GM12865 (cell line): ENCODE measurements around the gene S100PBP.

Experiments
- DNase-seq: peaks from one replicate; pipeline ENCODE4 v3.0.0; 2010; ENCODE audit warnings: low read depth
- H3K4me3 ChIP-seq: 2 replicates; pipeline ENCODE4 v1.5.1; 2011; ENCODE audit warnings: mild to moderate bottlenecking, low read depth, low read length, control low read depth
- TF ChIP-seq, protein P1 (sequence below): IDR thresholded peaks from 2 replicates; pipeline ENCODE4 v1.5.1; 2011; ENCODE audit warnings: low read length, control low read depth, low read depth, inconsistent platforms; ENCODE audit not compliant: insufficient read depth; ENCODE audit errors: missing control alignments

Gene S100PBP

DNA sequence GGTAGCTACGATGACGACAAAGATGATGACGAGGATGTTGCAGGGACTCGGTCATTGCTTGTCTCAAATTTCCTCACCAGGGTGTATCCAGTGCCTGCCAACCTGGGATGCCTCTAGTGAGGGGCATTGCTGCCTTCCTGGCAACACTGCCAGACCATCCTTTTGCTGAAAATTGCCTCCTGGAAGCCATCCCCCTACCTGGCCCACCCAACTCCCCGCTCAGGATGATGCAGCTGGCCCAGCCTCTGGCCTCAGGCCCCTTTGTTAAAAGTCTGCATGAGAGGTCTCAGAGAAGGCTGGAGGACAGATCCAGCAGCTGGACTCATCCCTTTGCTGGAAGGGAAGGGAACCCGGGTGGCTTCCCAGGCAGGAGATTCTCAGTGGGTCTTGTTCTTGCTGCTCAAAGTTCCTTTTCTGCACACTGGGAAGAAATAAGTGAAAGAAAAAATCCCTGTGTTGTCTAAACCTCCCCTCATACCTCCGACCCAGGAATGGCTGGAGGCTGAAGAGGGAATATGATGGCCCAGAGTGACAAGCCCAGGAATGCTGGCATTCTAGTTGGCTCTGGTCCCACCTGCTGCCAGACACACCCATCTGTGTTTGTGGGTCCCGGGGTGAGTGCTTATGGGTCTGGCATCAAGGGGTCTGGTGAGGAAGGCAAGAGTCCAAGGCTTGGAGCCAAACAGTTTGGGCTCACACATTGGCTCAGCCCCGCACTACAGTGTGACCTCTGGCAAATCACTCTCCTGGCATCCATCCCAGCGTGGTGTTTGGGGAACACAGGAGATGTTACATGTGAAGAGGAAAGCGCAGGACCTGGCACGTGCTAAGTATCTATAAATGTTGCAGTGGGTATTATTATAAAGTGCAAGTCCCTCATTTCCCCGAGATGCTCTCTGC is 60.0 kb downstream of the S100PBP start:
- TF ChIP-seq, protein P1, sequence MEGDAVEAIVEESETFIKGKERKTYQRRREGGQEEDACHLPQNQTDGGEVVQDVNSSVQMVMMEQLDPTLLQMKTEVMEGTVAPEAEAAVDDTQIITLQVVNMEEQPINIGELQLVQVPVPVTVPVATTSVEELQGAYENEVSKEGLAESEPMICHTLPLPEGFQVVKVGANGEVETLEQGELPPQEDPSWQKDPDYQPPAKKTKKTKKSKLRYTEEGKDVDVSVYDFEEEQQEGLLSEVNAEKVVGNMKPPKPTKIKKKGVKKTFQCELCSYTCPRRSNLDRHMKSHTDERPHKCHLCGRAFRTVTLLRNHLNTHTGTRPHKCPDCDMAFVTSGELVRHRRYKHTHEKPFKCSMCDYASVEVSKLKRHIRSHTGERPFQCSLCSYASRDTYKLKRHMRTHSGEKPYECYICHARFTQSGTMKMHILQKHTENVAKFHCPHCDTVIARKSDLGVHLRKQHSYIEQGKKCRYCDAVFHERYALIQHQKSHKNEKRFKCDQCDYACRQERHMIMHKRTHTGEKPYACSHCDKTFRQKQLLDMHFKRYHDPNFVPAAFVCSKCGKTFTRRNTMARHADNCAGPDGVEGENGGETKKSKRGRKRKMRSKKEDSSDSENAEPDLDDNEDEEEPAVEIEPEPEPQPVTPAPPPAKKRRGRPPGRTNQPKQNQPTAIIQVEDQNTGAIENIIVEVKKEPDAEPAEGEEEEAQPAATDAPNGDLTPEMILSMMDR, result no peak
- H3K4me3 ChIP-seq, result no peak overlapping the region
- no peak for DNase-seq

DNA sequence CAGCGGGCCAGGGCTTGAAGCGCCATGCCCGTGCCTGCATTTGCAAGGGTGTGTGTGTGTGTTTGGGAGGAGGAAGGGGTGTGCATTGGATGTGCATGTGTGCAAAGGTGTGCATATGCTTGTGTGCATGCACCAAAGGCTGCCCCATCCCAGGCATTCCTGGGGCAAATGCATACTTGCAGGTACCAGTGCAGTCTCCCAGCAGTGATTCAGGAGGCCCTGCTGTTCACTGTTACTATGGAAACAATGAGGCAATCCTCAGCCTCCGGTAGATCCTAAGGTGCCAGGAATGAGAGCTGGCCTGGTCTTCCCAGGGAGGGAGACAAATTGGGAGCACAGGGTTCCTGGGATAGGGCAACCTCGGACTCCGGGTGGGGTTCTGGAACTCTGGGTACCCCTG is 60.7 kb downstream of the S100PBP start:
- no peak overlapping the region for H3K4me3 ChIP-seq
- no peak for DNase-seq
- TF ChIP-seq, protein P1, result no peak

- no peak for DNase-seq
- TF ChIP-seq, protein P1, result no peak
Observed at GRCh38 chr1:32878637-32879041, 61.2 kb downstream of the S100PBP start.

DNA sequence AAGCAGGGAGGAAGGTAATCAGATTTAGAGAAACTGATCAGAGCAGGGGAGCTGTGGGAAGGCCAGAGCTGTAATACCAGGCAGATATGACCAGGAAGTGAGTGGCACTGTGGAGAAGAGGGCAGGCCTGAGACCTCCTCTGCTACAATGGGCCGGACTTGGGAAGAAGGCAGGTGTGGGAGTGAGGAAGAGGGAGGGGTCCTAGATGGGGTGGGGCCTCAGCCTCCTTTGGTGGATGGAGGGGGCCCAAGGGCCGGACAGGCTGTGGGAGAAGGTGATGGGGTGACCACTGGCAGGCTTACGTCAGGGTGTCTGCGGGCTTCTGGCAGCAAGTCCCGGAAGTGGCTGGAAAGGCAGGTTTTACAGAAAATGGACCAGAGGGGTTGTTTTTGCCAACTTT is 63.8 kb downstream of the S100PBP start:
- DNase-seq, result no peak
- TF ChIP-seq, protein P1, result no peak
- H3K4me3 ChIP-seq, result no peak overlapping the region

More at GRCh38 chr1:32878637-32879041, 61.2 kb downstream of the S100PBP start:
- no peak overlapping the region for H3K4me3 ChIP-seq

GRCh38 chr1:32881871-32882850 is 64.7 kb downstream of the S100PBP start:
- no peak overlapping the region for H3K4me3 ChIP-seq
- no peak for DNase-seq
- TF ChIP-seq, protein P1, result no peak

- TF ChIP-seq, protein P1, result no peak
- H3K4me3 ChIP-seq, result no peak overlapping the region
Observed at GRCh38 chr1:32883338-32884031, 66.0 kb downstream of the S100PBP start.

More at GRCh38 chr1:32883338-32884031, 66.0 kb downstream of the S100PBP start:
- DNase-seq, result no peak
